ENCODE results near the gene PTPN2. TPM values are rescaled to one million over a fixed set of nuclear protein-coding genes. Genes with fewer than 3 reads are reported as not detected.
"Not testable (repeated sequence)": the region's sequence is repeated elsewhere in the genome, so short reads cannot be mapped to it uniquely, and the experiment has no call there.

Gene PTPN2
- total RNA-seq, 4 donors from 2014 or later: 17.0 to 20.0 (median 17.5) TPM

- H3K4me3 ChIP-seq: no peak overlapping the region
- no peaks in the 10 kb centered on the region for H3K27me3 ChIP-seq
- in situ Hi-C loops (cut with MboI; ENCODE audit: low sequenced_read_pairs in 4 of 4) (no loop called here), intact Hi-C loops (cut with DNase I; ENCODE audit: low total_unique reads) (no loop called here)
- no peaks in the 10 kb centered on the region for H3K9me3 ChIP-seq
- no peak overlapping the region for H3K27ac ChIP-seq
- DNase-seq: no peak
- H3K4me1 ChIP-seq: no peaks in the 10 kb centered on the region
- TF ChIP-seq POLR2A (IDR thresholded peaks at IDR 0.05): no peak
- TF ChIP-seq, protein P1, sequence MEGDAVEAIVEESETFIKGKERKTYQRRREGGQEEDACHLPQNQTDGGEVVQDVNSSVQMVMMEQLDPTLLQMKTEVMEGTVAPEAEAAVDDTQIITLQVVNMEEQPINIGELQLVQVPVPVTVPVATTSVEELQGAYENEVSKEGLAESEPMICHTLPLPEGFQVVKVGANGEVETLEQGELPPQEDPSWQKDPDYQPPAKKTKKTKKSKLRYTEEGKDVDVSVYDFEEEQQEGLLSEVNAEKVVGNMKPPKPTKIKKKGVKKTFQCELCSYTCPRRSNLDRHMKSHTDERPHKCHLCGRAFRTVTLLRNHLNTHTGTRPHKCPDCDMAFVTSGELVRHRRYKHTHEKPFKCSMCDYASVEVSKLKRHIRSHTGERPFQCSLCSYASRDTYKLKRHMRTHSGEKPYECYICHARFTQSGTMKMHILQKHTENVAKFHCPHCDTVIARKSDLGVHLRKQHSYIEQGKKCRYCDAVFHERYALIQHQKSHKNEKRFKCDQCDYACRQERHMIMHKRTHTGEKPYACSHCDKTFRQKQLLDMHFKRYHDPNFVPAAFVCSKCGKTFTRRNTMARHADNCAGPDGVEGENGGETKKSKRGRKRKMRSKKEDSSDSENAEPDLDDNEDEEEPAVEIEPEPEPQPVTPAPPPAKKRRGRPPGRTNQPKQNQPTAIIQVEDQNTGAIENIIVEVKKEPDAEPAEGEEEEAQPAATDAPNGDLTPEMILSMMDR (IDR thresholded peaks at IDR 0.05 in 4 of 5, conservative IDR thresholded peaks at IDR 0.05 in 1 of 5): no peak
- ATAC-seq: no peak
- no peaks in the 10 kb centered on the region for H3K36me3 ChIP-seq
Measured at GRCh38 chr18:12779456-12779855, 104.6 kb downstream of the PTPN2 start.

DNA sequence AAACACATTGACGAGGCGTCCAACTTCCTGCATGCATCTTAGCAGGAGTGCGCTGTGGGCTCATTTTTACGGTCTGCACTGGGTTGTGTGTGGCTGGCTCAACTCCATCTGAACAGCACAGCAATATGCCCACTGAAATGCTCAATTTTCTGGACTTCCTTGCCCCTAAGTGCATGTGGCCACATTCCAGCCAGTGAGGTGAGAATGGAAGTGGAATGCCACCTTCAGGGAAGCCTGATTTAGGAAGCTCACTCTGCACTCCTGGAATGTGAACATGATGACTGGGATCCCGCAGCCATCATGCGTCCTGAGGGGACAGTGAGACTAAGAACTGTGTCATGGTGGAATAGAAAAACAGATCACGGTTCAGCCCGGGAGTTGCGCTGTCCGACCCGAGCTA lies 105.0 kb downstream of the PTPN2 start:
- H3K36me3 ChIP-seq: no peaks in the 10 kb centered on the region
- no peak overlapping the region for H3K4me3 ChIP-seq
- H3K27me3 ChIP-seq: no peaks in the 10 kb centered on the region
- TF ChIP-seq POLR2A (IDR thresholded peaks at IDR 0.05): no peak
- TF ChIP-seq, protein P1 (IDR thresholded peaks at IDR 0.05 in 4 of 5, conservative IDR thresholded peaks at IDR 0.05 in 1 of 5): no peak
- H3K4me1 ChIP-seq: no peaks in the 10 kb centered on the region
- ATAC-seq: no peak
- no peaks in the 10 kb centered on the region for H3K9me3 ChIP-seq
- intact Hi-C loops (cut with DNase I; ENCODE audit: low total_unique reads): no loop called here
- in situ Hi-C loops (cut with MboI; ENCODE audit: low sequenced_read_pairs in 4 of 4): no loop called here
- no peak overlapping the region for H3K27ac ChIP-seq
- DNase-seq: no peak

- intact Hi-C loops (cut with DNase I; ENCODE audit: low total_unique reads): no loop called here
Measured at GRCh38 chr18:12777500-12777944, 106.5 kb downstream of the PTPN2 start.

DNA sequence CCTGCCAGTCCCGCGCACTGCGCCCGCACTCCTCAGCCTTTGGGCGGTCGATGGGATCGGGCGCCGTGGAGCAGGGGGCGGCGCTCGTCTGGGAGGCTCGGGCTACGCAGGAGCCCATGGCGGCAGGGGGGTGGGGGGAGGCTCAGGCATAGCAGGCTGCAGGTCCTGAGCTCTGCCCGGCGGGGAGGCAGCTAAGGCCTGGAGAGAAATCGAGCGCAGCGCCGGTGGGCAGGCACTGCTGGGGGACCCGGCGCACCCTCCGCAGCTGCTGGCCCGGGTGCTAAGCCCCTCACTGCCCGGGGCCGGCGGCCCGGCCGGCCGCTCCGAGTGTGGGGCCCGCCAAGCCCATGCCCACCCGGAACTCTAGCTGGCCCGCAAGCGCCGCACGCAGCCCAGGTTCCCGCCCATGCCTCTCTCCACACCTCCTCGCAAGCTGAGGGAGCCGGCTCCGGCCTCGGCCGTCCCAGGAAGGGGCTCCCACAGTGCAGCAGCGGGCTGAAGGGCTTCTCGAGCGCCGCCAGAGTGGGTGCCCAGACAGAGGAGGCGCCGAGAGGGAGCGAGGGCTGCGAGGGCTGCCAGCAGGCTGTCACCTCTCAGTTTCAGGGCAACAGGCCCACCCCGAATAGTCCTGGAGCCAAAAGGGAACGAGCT lies 107.1 kb downstream of the PTPN2 start:
- no peak for ATAC-seq
- intact Hi-C loops (cut with DNase I; ENCODE audit: low total_unique reads): no loop called here
- TF ChIP-seq, protein P1 (IDR thresholded peaks at IDR 0.05 in 4 of 5, conservative IDR thresholded peaks at IDR 0.05 in 1 of 5): no peak
- no peak for TF ChIP-seq POLR2A (IDR thresholded peaks at IDR 0.05)

More at GRCh38 chr18:12777500-12777944, 106.5 kb downstream of the PTPN2 start:
- DNase-seq (no peak), ATAC-seq (no peak)
- Histone ChIP-seq H3K4me3 (peak overlapping the region in 1 of 4 donors; percentile 11), H3K27ac (no peak overlapping the region), H3K27me3 (no peaks in the 10 kb centered on the region), H3K9me3 (no peaks in the 10 kb centered on the region), H3K36me3 (no peaks in the 10 kb centered on the region), H3K4me1 (no peaks in the 10 kb centered on the region)
- no peak for TF ChIP-seq POLR2A (IDR thresholded peaks at IDR 0.05)
- TF ChIP-seq, protein P1 (IDR thresholded peaks at IDR 0.05 in 4 of 5, conservative IDR thresholded peaks at IDR 0.05 in 1 of 5): no peak
- in situ Hi-C loops (cut with MboI; ENCODE audit: low sequenced_read_pairs in 4 of 4): no loop called here

DNA sequence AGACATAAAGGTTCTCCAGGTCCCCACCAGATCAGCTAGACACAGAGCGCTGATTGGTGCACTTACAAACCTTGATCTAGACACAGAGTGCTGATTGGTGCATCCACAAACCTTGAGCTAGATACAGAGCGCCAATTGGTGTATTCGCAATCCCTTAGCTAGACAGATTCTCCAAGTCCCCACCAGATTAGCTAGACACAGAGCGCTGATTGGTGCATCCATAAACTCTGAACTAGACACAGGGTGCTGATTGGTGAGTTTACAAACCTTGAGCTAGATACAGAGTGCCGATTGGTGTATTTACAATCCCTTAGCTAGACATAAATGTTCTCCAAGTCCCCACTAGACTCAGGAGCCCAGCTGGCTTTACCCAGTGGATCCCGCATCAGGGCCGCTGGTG lies 107.6 kb downstream of the PTPN2 start:
- intact Hi-C loops (cut with DNase I; ENCODE audit: low total_unique reads); ATAC-seq; H3K4me1 ChIP-seq; DNase-seq; H3K4me3 ChIP-seq; H3K36me3 ChIP-seq; H3K9me3 ChIP-seq; H3K27me3 ChIP-seq; in situ Hi-C loops (cut with MboI; ENCODE audit: low sequenced_read_pairs in 4 of 4); H3K27ac ChIP-seq: not testable (repeated sequence)

More for the DNA sequence above, 107.1 kb downstream of the PTPN2 start:
- Histone ChIP-seq H3K27ac (no peak overlapping the region), H3K4me3 (peak overlapping the region in 1 of 4 donors; percentile 11), H3K9me3 (no peaks in the 10 kb centered on the region), H3K4me1 (no peaks in the 10 kb centered on the region), H3K27me3 (no peaks in the 10 kb centered on the region), H3K36me3 (no peaks in the 10 kb centered on the region)
- in situ Hi-C loops (cut with MboI; ENCODE audit: low sequenced_read_pairs in 4 of 4): no loop called here
- DNase-seq: no peak
